ENCODE measurements around the gene LRTM2. TPM values are rescaled to one million over a fixed set of nuclear protein-coding genes. Genes with fewer than 3 reads are reported as not detected.

The LRTM2 gene
- total RNA-seq, 4 donors from 2014 or later: not detected

GRCh38 chr12:1837541-1838204, 17.3 kb downstream of the LRTM2 start:
- WGBS, 2 donors (ENCODE audit: low coverage in 1 of 2): 69 to 72% methylated on average over 5 to 7 of the region's 12 CpGs
- no peak for TF ChIP-seq EP300 (IDR thresholded peaks at IDR 0.05)
- TF ChIP-seq POLR2AphosphoS5 (IDR thresholded peaks at IDR 0.05): no peak
- no peak for TF ChIP-seq CTCF (IDR thresholded peaks at IDR 0.05)
- TF ChIP-seq POLR2A (IDR thresholded peaks at IDR 0.05): no peak
- Histone ChIP-seq H3K36me3 (no peaks in the 10 kb centered on the region), H3K4me3 (no peak overlapping the region), H3K27me3 (peaks cover 37% of the 10 kb centered on the region), H3K9me3 (no peaks in the 10 kb centered on the region), H3K4me1 (no peaks in the 10 kb centered on the region), H3K27ac (no peak overlapping the region)
- ATAC-seq: no peak

GRCh38 chr12:1838205-1838993, 18.0 kb downstream of the LRTM2 start:
- Histone ChIP-seq H3K36me3 (no peaks in the 10 kb centered on the region), H3K4me1 (no peaks in the 10 kb centered on the region), H3K27me3 (peaks cover 37% of the 10 kb centered on the region), H3K27ac (no peak overlapping the region), H3K9me3 (no peaks in the 10 kb centered on the region), H3K4me3 (no peak overlapping the region)
- 80 to 93% methylated on average over 1 to 5 of the region's 26 CpGs for WGBS, 2 donors (ENCODE audit: low coverage in 1 of 2)
- no peak for ATAC-seq
- TF ChIP-seq POLR2AphosphoS5 (IDR thresholded peaks at IDR 0.05) (no peak), EP300 (IDR thresholded peaks at IDR 0.05) (no peak), POLR2A (IDR thresholded peaks at IDR 0.05) (no peak), CTCF (IDR thresholded peaks at IDR 0.05) (no peak)

- H3K27ac ChIP-seq: no peak overlapping the region
- H3K4me3 ChIP-seq: no peak overlapping the region
- WGBS, 2 donors (ENCODE audit: low coverage in 1 of 2): no CpG with 5 or more reads among the region's 15 CpGs
- TF ChIP-seq EP300 (IDR thresholded peaks at IDR 0.05) (no peak), POLR2AphosphoS5 (IDR thresholded peaks at IDR 0.05) (no peak), CTCF (IDR thresholded peaks at IDR 0.05) (no peak), POLR2A (IDR thresholded peaks at IDR 0.05) (no peak)
- peaks cover 34% of the 10 kb centered on the region for H3K27me3 ChIP-seq
- no peaks in the 10 kb centered on the region for H3K36me3 ChIP-seq
- no peaks in the 10 kb centered on the region for H3K4me1 ChIP-seq
- H3K9me3 ChIP-seq: no peaks in the 10 kb centered on the region
- ATAC-seq: no peak
Measured at GRCh38 chr12:1838994-1839365, 18.6 kb downstream of the LRTM2 start.

GRCh38 chr12:1839464-1839863, 19.1 kb downstream of the LRTM2 start:
- ATAC-seq: no peak
- no peaks in the 10 kb centered on the region for H3K36me3 ChIP-seq
- H3K27ac ChIP-seq: no peak overlapping the region
- TF ChIP-seq EP300 (IDR thresholded peaks at IDR 0.05) (no peak), POLR2AphosphoS5 (IDR thresholded peaks at IDR 0.05) (no peak), CTCF (IDR thresholded peaks at IDR 0.05) (no peak), POLR2A (IDR thresholded peaks at IDR 0.05) (no peak)
- no peaks in the 10 kb centered on the region for H3K4me1 ChIP-seq
- no peaks in the 10 kb centered on the region for H3K9me3 ChIP-seq
- no peak overlapping the region for H3K4me3 ChIP-seq
- H3K27me3 ChIP-seq: peaks cover 29% of the 10 kb centered on the region
- WGBS, 2 donors (ENCODE audit: low coverage in 1 of 2): 83 to 95% methylated on average over 1 to 3 of the region's 10 CpGs

All from gastroesophageal sphincter (tissue), 4 donors.